Measurements from ENCODE around the gene KCNE4. TPM values are rescaled to one million over a fixed set of nuclear protein-coding genes. Genes with fewer than 3 reads are reported as not detected.
A peak's percentile ranks its signal among the peaks of the same experiment; 100 is the strongest.

Gene KCNE4
- total and polyA plus RNA-seq, 2 donors (not counting 1 experiment from before 2014, with no cell fraction given), result 17.8 to 25.3 TPM

DNA sequence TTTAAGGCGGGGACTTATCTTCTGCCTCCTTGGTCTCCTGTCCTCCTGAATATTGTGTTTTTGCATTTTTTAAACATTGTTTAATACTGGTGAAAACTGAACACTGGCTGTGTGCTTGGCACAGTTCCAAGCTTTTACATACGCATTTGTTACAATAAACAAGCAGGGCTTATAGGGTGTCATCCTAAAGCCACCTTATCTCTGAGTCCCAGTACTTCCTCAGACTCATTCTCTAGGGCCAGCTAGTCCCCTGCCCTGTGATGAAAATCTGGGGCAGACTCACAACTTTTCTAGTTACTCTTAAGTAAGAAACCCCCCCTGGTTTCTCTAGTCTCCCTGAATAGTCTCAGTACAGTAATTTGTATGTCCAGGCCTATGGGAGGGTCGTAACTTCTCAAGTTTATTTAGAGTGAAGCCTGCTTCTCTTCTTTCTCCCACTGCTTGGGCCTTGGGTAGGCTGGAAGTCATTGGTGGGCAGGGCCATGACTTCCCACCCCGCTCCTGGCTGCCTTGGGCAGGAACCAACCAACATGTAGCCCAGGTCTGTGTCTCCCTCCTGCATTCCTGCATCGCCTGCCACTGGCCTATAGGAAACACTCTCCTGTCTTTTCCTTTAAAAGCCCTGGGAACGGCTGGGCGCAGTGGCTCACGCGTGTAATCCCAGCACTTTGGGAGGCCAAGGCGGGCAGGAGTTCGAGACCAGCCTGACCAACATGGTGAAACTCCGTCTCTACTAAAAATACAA is 7.7 kb upstream of the KCNE4 start:
- Histone ChIP-seq H3K9me3 (ENCODE audit: control insufficient read depth, insufficient read depth, low read depth, low read length) (no peaks in the 10 kb centered on the region), H3K27me3 (ENCODE audit: control insufficient read depth, insufficient read depth, low read length) (no peaks in the 10 kb centered on the region), H2AFZ (ENCODE audit: low read length) (no peak overlapping the region), H3K79me2 (ENCODE audit: control insufficient read depth, insufficient read depth, low read length) (no peaks in the 10 kb centered on the region), H4K20me1 (ENCODE audit: control insufficient read depth, extremely low read depth, insufficient read depth, low read length) (no peaks in the 10 kb centered on the region), H3K9ac (ENCODE audit: insufficient read depth, low read length) (no peak overlapping the region), H3K36me3 (ENCODE audit: control insufficient read depth, insufficient read depth, low read length) (no peaks in the 10 kb centered on the region), H3K4me1 (ENCODE audit: control insufficient read depth, extremely low read depth, insufficient read depth, low read length) (peaks cover 22% of the 10 kb centered on the region), H3K4me3 (replicated peaks in 1 of 4; ENCODE audit: control extremely low read depth in 1 of 4, insufficient read depth in 1 of 4, low read depth in 3 of 4, low read length in 4 of 4) (no peak overlapping the region), H3K4me2 (ENCODE audit: extremely low read depth, insufficient read depth, low read length) (no peak overlapping the region), H3K27ac (ENCODE audit: insufficient read depth, low read length) (no peak overlapping the region)
- no peak for TF ChIP-seq EZH2 (IDR thresholded peaks at IDR 0.05; ENCODE audit: low read length, missing control alignments)
- TF ChIP-seq, protein P1, sequence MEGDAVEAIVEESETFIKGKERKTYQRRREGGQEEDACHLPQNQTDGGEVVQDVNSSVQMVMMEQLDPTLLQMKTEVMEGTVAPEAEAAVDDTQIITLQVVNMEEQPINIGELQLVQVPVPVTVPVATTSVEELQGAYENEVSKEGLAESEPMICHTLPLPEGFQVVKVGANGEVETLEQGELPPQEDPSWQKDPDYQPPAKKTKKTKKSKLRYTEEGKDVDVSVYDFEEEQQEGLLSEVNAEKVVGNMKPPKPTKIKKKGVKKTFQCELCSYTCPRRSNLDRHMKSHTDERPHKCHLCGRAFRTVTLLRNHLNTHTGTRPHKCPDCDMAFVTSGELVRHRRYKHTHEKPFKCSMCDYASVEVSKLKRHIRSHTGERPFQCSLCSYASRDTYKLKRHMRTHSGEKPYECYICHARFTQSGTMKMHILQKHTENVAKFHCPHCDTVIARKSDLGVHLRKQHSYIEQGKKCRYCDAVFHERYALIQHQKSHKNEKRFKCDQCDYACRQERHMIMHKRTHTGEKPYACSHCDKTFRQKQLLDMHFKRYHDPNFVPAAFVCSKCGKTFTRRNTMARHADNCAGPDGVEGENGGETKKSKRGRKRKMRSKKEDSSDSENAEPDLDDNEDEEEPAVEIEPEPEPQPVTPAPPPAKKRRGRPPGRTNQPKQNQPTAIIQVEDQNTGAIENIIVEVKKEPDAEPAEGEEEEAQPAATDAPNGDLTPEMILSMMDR (conservative IDR thresholded peaks at IDR 0.05 in 1 of 2, IDR thresholded peaks at IDR 0.05 in 1 of 2; ENCODE audit: low read depth in 1 of 2, low read length in 2 of 2), result no peak
- no peak for DNase-seq (ENCODE audit: low read depth in 2 of 2)

DNA sequence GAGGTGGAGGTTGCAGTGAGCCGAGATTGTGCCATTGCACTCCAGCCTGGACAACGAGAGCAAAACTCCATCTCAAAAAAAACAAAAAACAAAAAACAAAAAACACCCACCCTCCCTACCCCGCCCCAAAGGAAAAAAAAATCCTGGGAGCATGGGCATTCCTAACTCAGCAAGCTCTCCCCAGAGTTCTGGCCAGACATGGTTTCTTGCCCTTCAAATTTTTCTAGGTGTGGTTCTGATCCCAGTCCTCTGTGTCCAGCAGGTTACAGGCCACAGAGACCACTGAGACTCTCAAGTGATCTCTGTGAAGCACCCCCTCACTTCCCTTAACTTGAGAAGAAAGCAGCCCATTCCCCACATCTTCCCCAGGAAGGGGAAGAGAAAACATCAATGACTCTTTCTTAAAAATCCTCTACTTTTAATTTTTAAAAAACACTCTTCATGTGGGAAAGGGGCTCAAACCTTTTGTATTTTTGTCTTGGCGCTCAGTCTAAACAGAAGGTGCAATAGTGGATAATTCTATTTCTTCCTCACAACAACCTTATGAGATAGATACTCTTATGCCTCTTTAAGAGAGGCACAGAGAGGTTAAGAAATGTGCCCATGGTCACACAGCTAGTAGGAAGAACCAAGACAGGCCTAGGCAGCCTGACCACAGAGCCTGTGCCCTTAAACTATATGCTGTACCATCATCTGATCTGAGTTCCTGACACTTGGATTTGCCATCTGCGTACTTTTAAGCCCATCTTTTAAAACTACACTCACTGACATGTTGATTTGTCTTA is 6.9 kb upstream of the KCNE4 start:
- Histone ChIP-seq H3K27ac (ENCODE audit: insufficient read depth, low read length) (no peak overlapping the region), H3K27me3 (ENCODE audit: control insufficient read depth, insufficient read depth, low read length) (no peaks in the 10 kb centered on the region), H3K79me2 (ENCODE audit: control insufficient read depth, insufficient read depth, low read length) (no peaks in the 10 kb centered on the region), H4K20me1 (ENCODE audit: control insufficient read depth, extremely low read depth, insufficient read depth, low read length) (no peaks in the 10 kb centered on the region), H3K4me1 (ENCODE audit: control insufficient read depth, extremely low read depth, insufficient read depth, low read length) (peaks cover 23% of the 10 kb centered on the region), H3K36me3 (ENCODE audit: control insufficient read depth, insufficient read depth, low read length) (no peaks in the 10 kb centered on the region), H2AFZ (ENCODE audit: low read length) (no peak overlapping the region), H3K9ac (ENCODE audit: insufficient read depth, low read length) (no peak overlapping the region), H3K4me2 (ENCODE audit: extremely low read depth, insufficient read depth, low read length) (no peak overlapping the region), H3K4me3 (replicated peaks in 1 of 4; ENCODE audit: control extremely low read depth in 1 of 4, insufficient read depth in 1 of 4, low read depth in 3 of 4, low read length in 4 of 4) (no peak overlapping the region), H3K9me3 (ENCODE audit: control insufficient read depth, insufficient read depth, low read depth, low read length) (no peaks in the 10 kb centered on the region)
- no peak for TF ChIP-seq EZH2 (IDR thresholded peaks at IDR 0.05; ENCODE audit: low read length, missing control alignments)
- TF ChIP-seq, protein P1 (conservative IDR thresholded peaks at IDR 0.05 in 1 of 2, IDR thresholded peaks at IDR 0.05 in 1 of 2; ENCODE audit: low read depth in 1 of 2, low read length in 2 of 2), result no peak
- DNase-seq (ENCODE audit: low read depth in 2 of 2), result no peak

DNA sequence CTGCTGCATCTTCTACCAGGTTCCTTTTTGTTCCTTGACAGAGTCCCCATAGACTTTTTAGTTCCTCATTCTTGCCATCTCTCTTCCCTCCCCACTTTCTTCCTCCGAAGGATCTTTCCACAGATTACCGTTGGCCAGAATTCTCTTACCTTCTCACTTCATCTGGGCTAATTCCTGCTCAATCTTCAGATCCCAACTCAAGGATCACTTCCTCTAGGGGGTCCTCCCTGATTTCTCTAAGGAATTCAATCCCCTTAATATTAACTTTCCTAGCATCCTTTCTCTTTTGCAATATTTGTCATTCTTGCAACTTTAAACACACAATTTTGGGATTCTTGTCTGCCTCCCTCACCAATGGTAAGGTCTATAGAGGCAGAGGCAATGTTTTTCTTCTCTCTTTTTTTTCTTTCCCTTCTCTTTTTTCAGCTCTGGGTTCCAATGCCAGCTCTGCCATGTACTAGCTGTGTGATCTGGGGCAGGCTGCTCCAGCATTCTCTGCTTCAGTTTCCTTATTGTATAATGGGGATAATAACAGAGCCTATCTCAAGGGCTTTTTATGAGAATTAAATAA is 5.4 kb upstream of the KCNE4 start:
- H3K27ac ChIP-seq (ENCODE audit: insufficient read depth, low read length), result peak overlapping the region; percentile 71
- no peak overlapping the region for H3K4me2 ChIP-seq (ENCODE audit: extremely low read depth, insufficient read depth, low read length)
- H3K9ac ChIP-seq (ENCODE audit: insufficient read depth, low read length), result no peak overlapping the region
- no peak overlapping the region for H3K4me3 ChIP-seq (replicated peaks in 1 of 4; ENCODE audit: control extremely low read depth in 1 of 4, insufficient read depth in 1 of 4, low read depth in 3 of 4, low read length in 4 of 4)
- no peaks in the 10 kb centered on the region for H3K9me3 ChIP-seq (ENCODE audit: control insufficient read depth, insufficient read depth, low read depth, low read length)
- peaks cover 23% of the 10 kb centered on the region for H3K4me1 ChIP-seq (ENCODE audit: control insufficient read depth, extremely low read depth, insufficient read depth, low read length)
- DNase-seq (ENCODE audit: low read depth in 2 of 2), result no peak
- H4K20me1 ChIP-seq (ENCODE audit: control insufficient read depth, extremely low read depth, insufficient read depth, low read length), result no peaks in the 10 kb centered on the region
- no peaks in the 10 kb centered on the region for H3K27me3 ChIP-seq (ENCODE audit: control insufficient read depth, insufficient read depth, low read length)
- H2AFZ ChIP-seq (ENCODE audit: low read length), result no peak overlapping the region
- no peaks in the 10 kb centered on the region for H3K79me2 ChIP-seq (ENCODE audit: control insufficient read depth, insufficient read depth, low read length)
- TF ChIP-seq, protein P1 (conservative IDR thresholded peaks at IDR 0.05 in 1 of 2, IDR thresholded peaks at IDR 0.05 in 1 of 2; ENCODE audit: low read depth in 1 of 2, low read length in 2 of 2), result no peak
- no peak for TF ChIP-seq EZH2 (IDR thresholded peaks at IDR 0.05; ENCODE audit: low read length, missing control alignments)
- H3K36me3 ChIP-seq (ENCODE audit: control insufficient read depth, insufficient read depth, low read length), result no peaks in the 10 kb centered on the region

Measured in fibroblast of lung (primary cell).